Hepatocyte (in vitro differentiated cells): ENCODE measurements around the gene CLIC5.

ENCODE experiments used
- EZH2phosphoT487 ChIP-seq: fragments of 200-600 bp; sonication (generic); IDR thresholded peaks from one replicate; pipeline ENCODE4 v1.6.1; 2018; ENCODE audit warnings: antibody characterized with exemption, mild to moderate bottlenecking, low read depth, moderate library complexity; ENCODE audit not compliant: unreplicated experiment, severe bottlenecking
- TF ChIP-seq, protein P1 (sequence below): fragments of 200-600 bp; sonication (generic); IDR thresholded peaks from 2 replicates; pipeline ENCODE4 v1.5.1; 2016; ENCODE audit warnings: antibody characterized with exemption, mild to moderate bottlenecking; ENCODE audit not compliant: poor library complexity

DNA sequence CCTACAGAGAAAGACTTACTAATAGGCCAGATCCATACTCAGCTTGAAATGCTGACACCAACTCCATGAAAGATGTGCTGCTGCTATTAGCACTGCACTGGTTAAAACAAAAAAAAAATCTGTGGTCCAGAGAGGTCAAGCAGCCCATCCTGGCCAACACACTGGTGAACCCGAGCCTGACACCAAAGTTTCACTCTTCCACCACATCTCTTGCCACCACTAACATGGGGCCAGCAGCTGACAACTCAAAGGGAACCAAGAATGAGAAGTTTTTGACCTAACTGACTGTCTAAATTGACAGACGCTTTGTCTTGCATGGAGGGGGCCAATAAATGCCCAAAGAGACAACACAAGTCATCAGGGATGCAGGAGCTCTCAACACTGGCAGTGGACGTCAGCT is 5.4 kb downstream of the CLIC5 start:
- TF ChIP-seq, protein P1, sequence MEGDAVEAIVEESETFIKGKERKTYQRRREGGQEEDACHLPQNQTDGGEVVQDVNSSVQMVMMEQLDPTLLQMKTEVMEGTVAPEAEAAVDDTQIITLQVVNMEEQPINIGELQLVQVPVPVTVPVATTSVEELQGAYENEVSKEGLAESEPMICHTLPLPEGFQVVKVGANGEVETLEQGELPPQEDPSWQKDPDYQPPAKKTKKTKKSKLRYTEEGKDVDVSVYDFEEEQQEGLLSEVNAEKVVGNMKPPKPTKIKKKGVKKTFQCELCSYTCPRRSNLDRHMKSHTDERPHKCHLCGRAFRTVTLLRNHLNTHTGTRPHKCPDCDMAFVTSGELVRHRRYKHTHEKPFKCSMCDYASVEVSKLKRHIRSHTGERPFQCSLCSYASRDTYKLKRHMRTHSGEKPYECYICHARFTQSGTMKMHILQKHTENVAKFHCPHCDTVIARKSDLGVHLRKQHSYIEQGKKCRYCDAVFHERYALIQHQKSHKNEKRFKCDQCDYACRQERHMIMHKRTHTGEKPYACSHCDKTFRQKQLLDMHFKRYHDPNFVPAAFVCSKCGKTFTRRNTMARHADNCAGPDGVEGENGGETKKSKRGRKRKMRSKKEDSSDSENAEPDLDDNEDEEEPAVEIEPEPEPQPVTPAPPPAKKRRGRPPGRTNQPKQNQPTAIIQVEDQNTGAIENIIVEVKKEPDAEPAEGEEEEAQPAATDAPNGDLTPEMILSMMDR, result no peak
- no peak for TF ChIP-seq EZH2phosphoT487
